ENCODE measurements around the gene CTDSP2.

DNA sequence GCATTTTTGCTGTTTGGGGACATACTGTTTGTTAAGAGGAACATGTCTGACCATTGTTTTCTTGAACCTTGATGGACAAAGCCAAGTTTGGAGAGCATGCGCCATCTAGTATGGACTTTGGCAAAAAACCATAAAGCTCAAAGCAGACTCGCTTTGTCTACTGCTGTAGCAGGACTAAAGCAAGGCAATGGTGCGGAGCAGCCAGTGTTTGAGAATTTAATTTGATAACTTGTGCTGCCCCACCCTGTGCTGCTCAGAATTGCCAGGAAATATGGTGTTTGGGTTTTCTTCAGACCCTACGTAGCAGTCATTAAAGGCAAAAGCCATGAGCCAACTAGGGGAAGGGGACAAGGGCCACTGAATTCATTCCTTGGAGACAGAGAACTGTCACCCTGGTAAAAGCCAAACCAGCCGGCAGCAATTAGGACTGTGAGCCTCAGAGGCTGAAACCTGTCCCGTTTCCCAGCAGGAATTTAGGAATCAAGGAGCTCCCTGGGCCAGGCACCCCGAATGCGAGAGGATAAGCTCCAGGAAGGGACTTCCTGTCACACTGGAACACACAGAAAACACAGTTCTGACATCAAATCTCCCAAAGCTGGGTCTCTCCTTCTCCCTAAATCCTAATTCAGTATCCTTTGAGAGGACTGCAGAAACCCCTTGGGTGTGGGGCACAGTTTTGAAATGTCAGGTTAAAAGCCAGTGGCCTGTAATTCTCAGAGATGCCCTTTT is 29.1 kb downstream of the CTDSP2 start:
- no peak for TF ChIP-seq CTCF (IDR thresholded peaks at IDR 0.05; ENCODE audit: low read depth, low read length, poor library complexity, severe bottlenecking)
- TF ChIP-seq EZH2phosphoT487 (IDR thresholded peaks at IDR 0.05; ENCODE audit: borderline replicate concordance, low read length), result no peak
